Measurements from ENCODE around the gene SLC35F6. TPM values are rescaled to one million over a fixed set of nuclear protein-coding genes. Genes with fewer than 3 reads are reported as not detected.

The SLC35F6 gene, protein sequence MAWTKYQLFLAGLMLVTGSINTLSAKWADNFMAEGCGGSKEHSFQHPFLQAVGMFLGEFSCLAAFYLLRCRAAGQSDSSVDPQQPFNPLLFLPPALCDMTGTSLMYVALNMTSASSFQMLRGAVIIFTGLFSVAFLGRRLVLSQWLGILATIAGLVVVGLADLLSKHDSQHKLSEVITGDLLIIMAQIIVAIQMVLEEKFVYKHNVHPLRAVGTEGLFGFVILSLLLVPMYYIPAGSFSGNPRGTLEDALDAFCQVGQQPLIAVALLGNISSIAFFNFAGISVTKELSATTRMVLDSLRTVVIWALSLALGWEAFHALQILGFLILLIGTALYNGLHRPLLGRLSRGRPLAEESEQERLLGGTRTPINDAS
- total RNA-seq = 14.3 TPM

- peak; percentile 68 to 81 (median 75) for DNase-seq (ENCODE audit: low read depth in 2 of 3, low spot score in 2 of 3)
These were observed at the start of gene SLC35F6 for GRCh38 chr2:26764078-26764887. SLC35F6 (plus strand) TSS chr2:26764284; CDS start chr2:26764350, 66 bp downstream.

DNA sequence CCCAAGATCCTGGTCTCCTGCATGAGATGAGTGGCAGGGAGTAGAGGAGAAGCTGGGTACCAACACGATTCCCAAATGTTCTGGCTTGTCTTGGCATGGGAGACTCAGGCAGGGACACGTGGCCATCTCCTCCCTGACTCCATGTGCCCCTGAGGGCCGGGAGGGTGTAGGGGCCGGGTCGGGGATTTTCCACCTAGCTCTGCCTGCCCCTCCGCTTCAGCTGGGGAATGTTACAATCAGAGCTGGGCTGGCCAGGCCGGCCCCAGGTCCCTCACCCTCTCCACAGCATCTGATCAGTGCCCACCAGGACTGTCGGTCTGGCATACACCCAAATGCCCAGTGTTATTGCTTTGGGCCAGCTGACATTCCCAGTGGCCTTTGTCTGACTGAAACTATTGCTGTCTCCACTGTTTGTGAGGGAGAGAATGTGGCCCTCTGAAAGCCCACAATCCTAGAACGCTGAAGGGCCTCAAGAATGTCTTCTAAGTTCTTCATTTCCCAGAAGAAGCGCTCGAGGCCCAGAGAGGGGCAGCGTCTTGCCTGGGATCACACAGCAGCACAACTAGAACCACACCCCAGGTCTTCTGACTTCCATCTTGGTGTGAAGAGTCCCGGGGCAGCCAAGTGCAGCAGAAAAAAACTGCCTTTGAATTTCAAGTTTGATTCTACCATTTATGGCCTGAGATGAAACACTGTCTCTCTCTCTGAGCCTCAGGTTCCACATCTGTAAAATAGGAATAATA is 48.4 kb upstream of the SLC35F6 start:
- no peak for DNase-seq (ENCODE audit: low read depth in 2 of 3, low spot score in 2 of 3)

DNA sequence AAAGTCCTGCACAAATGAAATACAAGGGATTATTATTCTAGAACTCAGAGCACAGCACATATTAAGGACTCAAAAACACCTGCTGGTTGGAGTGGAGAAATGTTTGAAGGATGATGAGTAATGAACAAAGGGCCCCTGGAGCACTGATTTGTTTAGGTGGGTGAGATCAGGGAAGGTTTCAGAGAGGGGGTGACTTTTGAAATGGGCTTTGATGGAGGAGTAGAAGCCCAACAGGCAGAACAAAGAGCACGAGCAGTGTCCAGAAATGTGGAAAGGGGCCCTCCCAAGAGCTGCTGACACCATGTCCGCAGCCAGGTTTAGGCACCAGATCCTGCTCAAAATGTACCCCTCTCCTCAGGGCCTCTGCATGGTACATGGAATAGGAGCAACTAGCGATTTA is 47.7 kb upstream of the SLC35F6 start:
- DNase-seq (ENCODE audit: low read depth in 2 of 3, low spot score in 2 of 3) = no peak

DNA sequence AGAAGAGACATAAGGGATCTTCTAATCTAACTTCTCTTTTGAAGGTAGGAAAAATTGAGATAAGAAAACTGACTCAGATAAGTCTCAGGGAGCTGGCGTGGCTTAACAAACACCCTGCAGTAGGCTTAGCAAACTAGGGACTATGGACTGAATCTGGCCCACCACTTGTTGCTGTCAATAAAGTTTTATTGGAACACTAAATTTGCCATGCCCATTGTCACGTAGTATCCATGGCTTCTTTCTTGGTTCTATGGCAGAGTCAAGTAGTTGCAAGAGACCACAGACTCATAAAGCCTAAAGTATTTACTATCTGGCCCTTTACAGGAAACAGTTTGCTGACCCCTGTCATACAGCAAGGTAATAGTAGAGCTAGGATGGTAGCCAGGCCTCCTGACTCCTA is 47.3 kb upstream of the SLC35F6 start:
- DNase-seq (ENCODE audit: low read depth in 2 of 3, low spot score in 2 of 3) = no peak

DNA sequence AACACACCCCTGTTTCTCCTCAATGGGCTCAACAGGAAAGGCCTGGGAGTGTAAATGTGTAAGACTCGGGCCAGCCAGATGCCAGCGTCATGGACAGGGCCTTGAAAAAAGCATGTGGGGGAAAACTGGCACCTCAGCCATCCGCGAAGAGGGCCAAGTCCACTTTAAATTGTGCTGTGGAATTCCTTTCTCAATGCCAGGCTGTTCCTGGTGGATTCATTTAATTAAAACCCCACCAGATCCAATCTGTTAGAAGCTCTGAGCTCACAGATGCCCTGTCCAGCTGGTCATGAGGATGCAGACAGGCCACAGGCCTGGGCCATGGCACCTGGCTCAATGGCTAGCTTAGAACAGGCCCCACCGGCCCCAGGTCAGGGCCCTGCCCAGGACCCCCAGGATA is 46.7 kb upstream of the SLC35F6 start:
- no peak for DNase-seq (ENCODE audit: low read depth in 2 of 3, low spot score in 2 of 3)

GRCh38 chr2:26718949-26719686 is 45.0 kb upstream of the SLC35F6 start:
- DNase-seq (ENCODE audit: low read depth in 2 of 3, low spot score in 2 of 3) = no peak

DNA sequence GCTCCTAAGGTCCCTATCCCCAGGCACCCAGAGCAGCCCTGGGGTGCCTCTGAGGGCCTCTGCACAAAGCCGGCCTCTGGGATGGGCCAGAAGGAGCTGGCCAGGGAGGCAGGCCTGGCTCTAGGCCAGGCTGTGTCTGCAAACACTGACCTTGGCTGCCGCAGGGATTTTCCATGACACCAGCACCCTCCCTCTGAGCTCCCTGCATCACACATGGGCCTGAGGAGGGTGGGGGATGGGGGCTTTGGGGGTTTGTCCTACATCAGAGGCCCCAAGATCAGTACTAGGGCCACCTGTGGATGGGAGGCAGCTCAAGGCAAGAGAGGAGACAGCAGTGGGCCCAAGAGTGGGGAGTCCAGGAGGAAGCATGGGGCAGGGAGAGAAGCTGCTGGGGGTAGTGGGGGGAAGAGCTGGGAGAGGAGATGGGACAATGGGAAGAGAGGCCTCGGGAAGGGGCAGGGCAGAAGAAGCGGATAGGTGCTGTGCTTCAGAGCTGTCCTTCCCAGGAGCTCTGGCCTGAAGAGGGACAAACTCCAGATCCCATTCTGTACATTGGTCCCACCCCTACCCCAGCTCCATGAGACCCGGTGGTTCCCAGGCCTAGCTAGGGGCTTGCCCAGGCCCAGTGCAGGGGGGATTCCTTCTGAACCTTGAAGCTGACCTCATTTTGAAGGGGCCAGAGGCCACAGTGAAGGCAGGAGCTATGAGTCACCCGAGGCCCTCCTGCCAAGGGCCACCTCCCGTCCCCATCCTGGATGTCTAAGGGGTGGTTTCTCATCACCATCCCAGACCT is 43.6 kb upstream of the SLC35F6 start:
- DNase-seq (ENCODE audit: low read depth in 2 of 3, low spot score in 2 of 3) = no peak

DNA sequence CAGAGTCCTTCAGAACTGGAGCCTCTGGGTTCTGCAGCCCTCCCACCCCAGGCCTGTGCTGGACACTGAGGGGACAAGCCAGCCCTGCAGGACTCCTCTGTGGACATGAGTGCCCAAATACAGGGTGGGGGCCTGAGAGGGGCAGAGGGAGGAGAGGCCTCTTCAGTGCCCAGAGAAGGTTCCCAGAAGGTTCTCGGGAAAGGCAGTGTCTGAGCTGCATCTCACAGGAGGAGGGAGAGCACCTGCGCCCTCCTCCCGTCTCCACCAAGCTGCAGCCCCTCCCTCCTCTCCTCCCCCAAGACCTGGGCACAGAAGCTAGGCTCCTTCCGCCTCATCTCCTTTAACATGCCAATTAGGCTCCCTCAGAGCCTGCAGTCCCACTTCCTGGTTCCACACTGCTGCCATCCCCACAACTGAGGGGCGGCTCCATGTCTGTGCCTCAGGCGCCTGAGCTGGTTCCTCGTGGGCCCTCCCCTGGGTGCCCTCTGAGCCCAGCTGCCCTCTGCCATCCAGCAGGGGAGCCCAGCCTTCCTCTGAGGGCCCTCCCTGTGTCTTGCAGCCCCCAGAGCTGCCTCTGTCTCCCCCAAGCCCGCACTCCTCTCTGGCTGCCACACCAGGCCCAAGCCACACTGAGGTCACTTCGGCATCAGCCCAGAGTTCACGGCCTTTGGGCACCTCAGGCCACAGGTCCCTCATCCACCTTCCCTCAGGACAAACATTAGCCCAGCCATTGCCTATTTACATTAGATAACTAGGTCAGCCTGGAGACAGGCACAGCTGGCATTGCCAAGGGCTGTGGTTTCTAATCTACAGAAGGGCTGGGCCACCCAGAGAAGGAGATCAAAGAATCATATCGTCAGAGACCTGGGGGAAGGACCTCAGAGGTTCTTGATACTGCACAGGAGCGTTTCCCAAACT is 42.7 kb upstream of the SLC35F6 start:
- DNase-seq (ENCODE audit: low read depth in 2 of 3, low spot score in 2 of 3) = no peak

- DNase-seq (ENCODE audit: low read depth in 2 of 3, low spot score in 2 of 3) = no peak
These were observed 41.8 kb upstream of the SLC35F6 start for GRCh38 chr2:26722328-26722727.

DNA sequence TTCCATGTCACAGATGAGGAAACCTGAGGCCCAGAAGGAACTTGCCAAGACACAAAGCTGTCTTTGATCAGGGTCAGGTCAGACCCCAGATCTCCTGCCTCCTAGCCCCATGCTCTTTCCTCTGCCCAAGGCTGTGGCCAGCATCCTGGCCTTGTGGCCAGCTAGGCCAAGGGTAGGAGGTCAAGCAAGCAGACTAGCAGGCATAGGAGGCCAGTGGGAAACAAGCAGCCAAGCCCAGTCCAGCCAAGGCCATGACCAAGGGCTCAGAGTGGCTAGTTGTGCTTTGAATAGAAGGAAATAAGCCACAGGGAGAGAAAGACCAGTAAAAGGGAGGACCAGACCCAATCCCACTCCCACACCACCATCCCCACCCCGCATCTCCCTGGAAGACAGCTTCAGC is 41.2 kb upstream of the SLC35F6 start:
- DNase-seq (ENCODE audit: low read depth in 2 of 3, low spot score in 2 of 3) = no peak

- DNase-seq (ENCODE audit: low read depth in 2 of 3, low spot score in 2 of 3) = no peak
These were observed 40.6 kb upstream of the SLC35F6 start for GRCh38 chr2:26723475-26723874.

- DNase-seq (ENCODE audit: low read depth in 2 of 3, low spot score in 2 of 3) = no peak
These were observed 39.9 kb upstream of the SLC35F6 start for GRCh38 chr2:26723991-26724750.

GRCh38 chr2:26724784-26725520 is 39.1 kb upstream of the SLC35F6 start:
- DNase-seq (ENCODE audit: low read depth in 2 of 3, low spot score in 2 of 3) = no peak

DNA sequence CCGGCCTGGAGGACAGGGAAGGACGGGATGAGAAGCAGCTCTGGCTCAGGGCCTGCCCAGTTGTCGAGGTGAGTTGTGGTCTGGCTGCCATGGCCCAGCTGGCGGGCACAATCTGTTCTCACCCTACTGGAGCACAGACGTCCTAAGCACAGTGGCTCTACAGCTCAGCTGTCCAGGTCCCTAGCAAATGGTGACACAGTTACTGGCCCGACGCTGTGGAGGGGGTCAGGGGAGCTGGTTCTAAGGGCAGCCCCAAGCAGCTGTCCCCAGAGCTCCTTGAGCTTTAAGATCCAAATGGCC is 38.6 kb upstream of the SLC35F6 start:
- no peak for DNase-seq (ENCODE audit: low read depth in 2 of 3, low spot score in 2 of 3)

- no peak for DNase-seq (ENCODE audit: low read depth in 2 of 3, low spot score in 2 of 3)
These were observed 37.9 kb upstream of the SLC35F6 start for GRCh38 chr2:26726228-26726627.

- DNase-seq (ENCODE audit: low read depth in 2 of 3, low spot score in 2 of 3) = peak in 2 of 3 donors; percentile 28 to 30
These were observed 36.2 kb upstream of the SLC35F6 start for GRCh38 chr2:26727641-26728561.
